Sigmoid colon (tissue), 7 donors: ENCODE data around the gene ELK1. TPM values are rescaled to one million over a fixed set of nuclear protein-coding genes. Genes with fewer than 3 reads are reported as not detected.
A peak's percentile ranks its signal among the peaks of the same experiment; 100 is the strongest.

ENCODE experiments used
- DNase-seq: peaks from one replicate; pipeline ENCODE4 v3.0.0-alpha.2; 2019
- H3K27ac ChIP-seq, 4 donors: fragments of 200-600 bp; sonication (generic); one replicate each; pipeline ENCODE4 v1.5.1; 2016 to 2019; ENCODE audit warnings: mild to moderate bottlenecking in 1 of 4
- H3K27me3 ChIP-seq, 3 donors: fragments of 200-600 bp; sonication (generic); one replicate each; pipeline ENCODE4 v1.5.1; 2019; ENCODE audit warnings: mild to moderate bottlenecking in 1 of 3
- H3K36me3 ChIP-seq, 4 donors: fragments of 200-600 bp; sonication (generic); one replicate each; pipeline ENCODE4 v1.5.1; 2016 to 2019
- H3K4me1 ChIP-seq, 4 donors: fragments of 200-600 bp; sonication (generic); one replicate each; pipeline ENCODE4 v1.5.1; 2017 to 2019
- H3K4me3 ChIP-seq, 4 donors: fragments of 200-600 bp; sonication (generic); one replicate each; pipeline ENCODE4 v1.5.1; 2017 to 2019; ENCODE audit warnings: mild to moderate bottlenecking in 2 of 4, moderate library complexity in 1 of 4
- H3K9me3 ChIP-seq, 4 donors: fragments of 200-600 bp in 3 of 4; sonication (generic) in 3 of 4; one replicate each; pipeline versions ENCODE4 v1.5.1 to v1.6.1; 2013 to 2019
- CTCF ChIP-seq, 4 experiments: fragments of 450-650 bp in 3 of 4; fragments of 200-600 bp in 1 of 4; IDR thresholded peaks; one replicate each; pipeline ENCODE4 v1.5.1; 2016 to 2019; ENCODE audit warnings: antibody characterized with exemption in 4 of 4, mild to moderate bottlenecking in 3 of 4, moderate library complexity in 2 of 4
- EP300 ChIP-seq, 4 donors: sonication (generic); formaldehyde crosslinking; IDR thresholded peaks; one replicate each; pipeline ENCODE4 v1.6.1; 2017; ENCODE audit warnings: antibody characterized with exemption in 4 of 4
- POLR2A ChIP-seq, 2 donors: fragments of 450-650 bp; IDR thresholded peaks; one replicate each; pipeline ENCODE4 v1.6.1; 2016; ENCODE audit warnings: antibody characterized with exemption in 2 of 2, mild to moderate bottlenecking in 2 of 2, moderate library complexity in 2 of 2
- POLR2AphosphoS5 ChIP-seq, 4 donors: sonication (generic); formaldehyde crosslinking; IDR thresholded peaks; one replicate each; pipeline ENCODE4 v1.6.1; 2017; ENCODE audit warnings: antibody characterized with exemption in 4 of 4
- WGBS, 2 donors: extraction: QIAGEN DNeasy Blood & Tissue Kit; methylation state at CpG; one replicate each; pipeline ENCODE4 v1.1.7; 2013; 5-methylcytosine and 5-hydroxymethylcytosine counted together
- intact Hi-C: fragments of 100-400 bp; cut with DNase I; formaldehyde crosslinking; loops from one replicate; pipeline ENCODE4 v1.15.1; 2023
- polyA plus RNA-seq, 3 donors: library from polyadenylated mRNA; stranded (reverse); fragments of 200-250 nt; gene quantifications; one replicate each; pipeline ENCODE4 v1.2.3, GENCODE V29; 2013
- total RNA-seq, 4 donors: library from RNA; depleted of rRNA; stranded (reverse); fragments of >200 nt; gene quantifications; one replicate each; pipeline ENCODE4 v1.1.0, GENCODE V29; 2016
- donor health status: healthy with polysubstance abuse.
- donor health status: Bipolar disorder and iron deficiency.
- donor health status: healthy.

Gene ELK1
- total and polyA plus RNA-seq, 7 donors, result 12.1 to 22.3 (median 17.2) TPM

- H3K9me3 ChIP-seq, result no peaks in the 10 kb centered on the region
- DNase-seq, result no peak
- TF ChIP-seq POLR2AphosphoS5 (IDR thresholded peaks at IDR 0.05), result peak in 1 of 4 donors; percentile 12
- no peak for TF ChIP-seq POLR2A (IDR thresholded peaks at IDR 0.05)
- no peak for TF ChIP-seq CTCF (IDR thresholded peaks at IDR 0.05)
- no peak for TF ChIP-seq EP300 (IDR thresholded peaks at IDR 0.05)
- H3K4me1 ChIP-seq, result peaks cover 0 to 4% (median 0%) of the 10 kb centered on the region in 4 donors
- 94 to 97% methylated on average over 1 of the region's 1 CpG for WGBS, 2 donors
- H3K27ac ChIP-seq, result no peak overlapping the region
- H3K27me3 ChIP-seq, result no peaks in the 10 kb centered on the region
- no peak overlapping the region for H3K4me3 ChIP-seq
- H3K36me3 ChIP-seq, result peaks cover 0 to 4% (median 2%) of the 10 kb centered on the region in 4 donors
- intact Hi-C loops, result no loop called here
Observed at GRCh38 chrX:47662144-47662657, 11.8 kb upstream of the ELK1 start.

- no peaks in the 10 kb centered on the region for H3K9me3 ChIP-seq
- no peak for DNase-seq
- no peak overlapping the region for H3K4me3 ChIP-seq
- H3K27me3 ChIP-seq, result no peaks in the 10 kb centered on the region
- TF ChIP-seq POLR2A (IDR thresholded peaks at IDR 0.05) (no peak), EP300 (IDR thresholded peaks at IDR 0.05) (no peak), POLR2AphosphoS5 (IDR thresholded peaks at IDR 0.05) (no peak), CTCF (IDR thresholded peaks at IDR 0.05) (no peak)
- H3K36me3 ChIP-seq, result peaks cover 0 to 10% (median 5%) of the 10 kb centered on the region in 4 donors
- intact Hi-C loops, result no loop called here
- H3K4me1 ChIP-seq, result peaks cover 0 to 4% (median 0%) of the 10 kb centered on the region in 4 donors
- H3K27ac ChIP-seq, result no peak overlapping the region
- WGBS, 2 donors, result 94% methylated on average over 7 of the region's 7 CpGs
Observed at GRCh38 chrX:47661539-47661938, 11.2 kb upstream of the ELK1 start.

DNA sequence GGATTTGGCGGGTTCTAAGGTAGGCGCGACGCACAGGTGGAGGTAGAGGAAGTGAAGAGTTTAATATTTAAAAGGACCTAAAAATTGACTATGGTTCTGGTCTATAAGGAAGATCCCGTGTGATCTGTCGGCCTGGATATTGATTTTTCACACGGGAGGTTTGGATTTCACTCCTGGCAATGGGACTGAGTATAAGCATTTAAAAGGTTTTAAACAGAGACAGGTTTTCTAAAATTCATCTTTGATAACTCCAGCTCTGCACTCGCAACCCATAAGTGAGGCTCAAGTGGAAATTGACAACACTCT, 9.0 kb upstream of the ELK1 start:
- Histone ChIP-seq H3K36me3 (peaks cover 0 to 17% (median 5%) of the 10 kb centered on the region in 4 donors), H3K4me1 (peaks cover 0 to 4% (median 0%) of the 10 kb centered on the region in 4 donors), H3K27me3 (no peaks in the 10 kb centered on the region), H3K27ac (peak overlapping the region; percentile 91 to 93 (median 92)), H3K9me3 (no peaks in the 10 kb centered on the region), H3K4me3 (peak overlapping the region; percentile 46 to 65 (median 60))
- no peak for DNase-seq
- no peak for TF ChIP-seq EP300 (IDR thresholded peaks at IDR 0.05)
- TF ChIP-seq CTCF (IDR thresholded peaks at IDR 0.05), result no peak
- intact Hi-C loops, result loop anchor here (5.0 to 10.0 kb wide), 3 partner anchors 178 to 1385 kb away; partner anchors contain the start of genes TFE3 and ZNF81
- 17 to 31% methylated on average over 8 of the region's 8 CpGs for WGBS, 2 donors

DNA sequence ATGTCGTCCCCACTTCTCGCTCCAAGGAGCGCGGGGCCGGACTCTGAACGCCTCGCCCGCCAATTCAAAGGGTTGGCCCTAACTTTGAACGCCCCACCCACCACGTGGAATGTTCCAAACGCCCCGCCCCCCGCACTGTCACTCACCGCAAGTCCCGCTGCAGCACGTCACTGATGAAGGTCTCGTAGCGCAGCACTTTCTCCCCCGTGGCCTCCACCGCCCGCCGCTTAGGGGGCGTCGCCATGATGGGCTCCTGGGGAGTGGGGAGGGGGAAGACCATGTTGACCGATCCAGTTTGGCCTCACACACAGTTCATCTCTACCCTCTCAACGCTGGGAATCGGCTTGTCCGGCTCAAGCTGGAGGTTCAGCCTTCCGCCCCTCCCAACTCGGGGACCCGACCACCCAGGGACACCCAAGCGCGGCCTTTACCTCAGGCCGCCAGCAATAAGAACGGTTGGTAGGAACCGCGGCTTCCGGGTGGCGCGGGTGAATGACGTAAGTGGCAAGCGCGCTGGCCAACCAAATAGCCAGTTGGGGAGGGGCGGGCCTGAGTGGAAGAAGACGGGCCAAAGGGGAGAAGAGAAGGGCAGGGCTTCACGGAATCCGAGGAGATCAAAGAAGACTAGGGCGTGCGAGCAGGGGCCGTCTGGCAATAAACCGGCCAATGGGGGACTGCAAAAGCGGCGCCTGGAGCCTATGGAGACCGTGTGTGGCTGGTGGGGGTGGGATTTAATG, 8.5 kb upstream of the ELK1 start, which contains the start of gene UXT:
UXT (minus strand) TSS at position 497 of the 737 bp plus-strand sequence; CDS start at position 244, 253 bp downstream.
- DNase-seq, result peak; percentile 98
- Histone ChIP-seq H3K9me3 (no peaks in the 10 kb centered on the region), H3K27me3 (no peaks in the 10 kb centered on the region), H3K4me1 (peaks cover 0 to 4% (median 0%) of the 10 kb centered on the region in 4 donors), H3K27ac (peak within 1 kb of the TSS; percentile 91 to 93 (median 92)), H3K36me3 (peaks cover 0 to 17% (median 5%) of the 10 kb centered on the region in 4 donors), H3K4me3 (peak within 1 kb of the TSS; percentile 46 to 65 (median 60))
- 0 to 1% methylated on average over 54 of the region's 54 CpGs for WGBS, 2 donors
- intact Hi-C loops, result loop anchor here (5.0 to 10.0 kb wide), 3 partner anchors 178 to 1386 kb away; partner anchors contain the start of genes TFE3 and ZNF81
- TF ChIP-seq CTCF (IDR thresholded peaks at IDR 0.05), result no peak
- peak; percentile 64 to 70 for TF ChIP-seq POLR2A (IDR thresholded peaks at IDR 0.05)
- TF ChIP-seq POLR2AphosphoS5 (IDR thresholded peaks at IDR 0.05), result peak; percentile 78 to 88 (median 83)
- TF ChIP-seq EP300 (IDR thresholded peaks at IDR 0.05), result no peak
